ENCODE data around the gene SLC12A3.

SLC12A3 gene

DNA sequence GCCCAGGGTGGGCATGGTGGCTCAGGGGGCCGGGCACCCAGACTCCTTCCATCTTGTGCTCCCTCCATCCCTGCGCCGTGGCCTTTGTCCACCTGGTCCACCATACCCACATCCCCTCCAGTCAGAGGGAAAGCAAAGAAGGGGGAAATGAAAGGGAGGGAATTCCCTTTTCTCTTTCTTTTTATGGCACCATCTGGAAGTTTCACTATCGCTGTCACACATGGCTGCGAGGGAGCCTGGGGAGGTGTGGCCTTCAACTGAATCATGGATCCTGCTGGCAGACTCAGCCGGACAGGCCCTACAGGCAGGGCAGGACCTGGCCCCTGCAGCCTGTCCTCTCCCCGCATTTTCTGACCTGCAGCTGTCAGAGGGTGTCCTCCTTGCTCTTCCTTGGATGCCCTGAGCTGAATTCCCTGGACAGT, 6.2 kb downstream of the SLC12A3 start:
- no peak overlapping the region for H3K4me3 ChIP-seq (ENCODE audit: low read depth, low read length)
- in situ Hi-C loops (cut with HindIII; ENCODE audit: low sequenced_read_pairs): no loop called here
- TF ChIP-seq, protein P1, sequence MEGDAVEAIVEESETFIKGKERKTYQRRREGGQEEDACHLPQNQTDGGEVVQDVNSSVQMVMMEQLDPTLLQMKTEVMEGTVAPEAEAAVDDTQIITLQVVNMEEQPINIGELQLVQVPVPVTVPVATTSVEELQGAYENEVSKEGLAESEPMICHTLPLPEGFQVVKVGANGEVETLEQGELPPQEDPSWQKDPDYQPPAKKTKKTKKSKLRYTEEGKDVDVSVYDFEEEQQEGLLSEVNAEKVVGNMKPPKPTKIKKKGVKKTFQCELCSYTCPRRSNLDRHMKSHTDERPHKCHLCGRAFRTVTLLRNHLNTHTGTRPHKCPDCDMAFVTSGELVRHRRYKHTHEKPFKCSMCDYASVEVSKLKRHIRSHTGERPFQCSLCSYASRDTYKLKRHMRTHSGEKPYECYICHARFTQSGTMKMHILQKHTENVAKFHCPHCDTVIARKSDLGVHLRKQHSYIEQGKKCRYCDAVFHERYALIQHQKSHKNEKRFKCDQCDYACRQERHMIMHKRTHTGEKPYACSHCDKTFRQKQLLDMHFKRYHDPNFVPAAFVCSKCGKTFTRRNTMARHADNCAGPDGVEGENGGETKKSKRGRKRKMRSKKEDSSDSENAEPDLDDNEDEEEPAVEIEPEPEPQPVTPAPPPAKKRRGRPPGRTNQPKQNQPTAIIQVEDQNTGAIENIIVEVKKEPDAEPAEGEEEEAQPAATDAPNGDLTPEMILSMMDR (IDR thresholded peaks at IDR 0.05; ENCODE audit: low read depth, low read length, missing control alignments): no peak
- no peak for DNase-seq (ENCODE audit: low read depth)

DNA sequence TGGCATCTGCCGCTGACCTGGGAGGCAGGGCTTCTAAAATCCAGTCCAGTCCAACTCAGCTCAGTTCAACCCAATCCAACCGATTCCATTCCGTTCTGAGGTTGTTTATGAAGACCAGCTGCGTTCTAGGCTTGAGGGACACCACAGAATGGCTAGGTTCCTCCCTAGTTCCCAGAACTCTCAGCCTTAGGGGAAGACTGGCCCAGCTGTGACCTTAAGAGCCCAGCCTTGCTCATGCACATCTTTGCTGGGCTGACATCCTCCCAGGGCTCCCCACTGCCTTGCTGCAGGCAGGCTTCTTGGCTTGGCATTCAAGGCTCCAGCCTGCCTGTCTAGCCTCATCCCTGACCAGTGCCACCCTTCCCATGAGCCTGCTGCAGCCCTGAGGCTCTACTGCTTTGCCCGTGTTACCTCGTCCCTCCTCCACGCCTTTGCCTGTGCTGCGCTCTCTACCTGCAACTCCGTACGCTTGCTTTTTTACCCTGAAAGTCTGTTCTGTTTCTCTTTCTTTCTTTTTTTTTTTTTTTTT, 7.9 kb downstream of the SLC12A3 start:
- TF ChIP-seq, protein P1 (IDR thresholded peaks at IDR 0.05; ENCODE audit: low read depth, low read length, missing control alignments): no peak
- no peak for DNase-seq (ENCODE audit: low read depth)
- in situ Hi-C loops (cut with HindIII; ENCODE audit: low sequenced_read_pairs): no loop called here

DNA sequence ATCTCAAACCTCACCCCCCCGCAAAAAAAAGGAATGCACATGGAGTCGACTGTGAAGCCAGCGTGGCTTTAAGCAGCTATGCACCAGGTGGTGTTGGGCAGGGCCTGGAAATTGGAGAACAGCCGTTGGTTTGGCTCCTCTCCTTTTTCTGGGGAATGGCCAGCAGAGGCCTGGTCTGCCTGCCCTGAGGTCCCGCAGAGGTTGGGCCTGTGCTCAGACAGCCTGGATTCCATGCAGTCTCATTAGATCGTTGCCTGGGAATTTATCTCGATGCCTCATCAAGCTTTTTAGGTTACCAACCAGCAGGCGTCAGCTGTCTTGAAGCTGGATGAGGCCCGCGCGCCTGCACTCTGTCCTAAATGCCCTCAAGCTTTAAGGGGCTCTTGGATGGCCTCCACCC, 9.8 kb downstream of the SLC12A3 start:
- peak; percentile 31 for DNase-seq (ENCODE audit: low read depth)
- no peak overlapping the region for H3K4me3 ChIP-seq (ENCODE audit: low read depth, low read length)
- TF ChIP-seq, protein P1 (IDR thresholded peaks at IDR 0.05; ENCODE audit: low read depth, low read length, missing control alignments): no peak
- in situ Hi-C loops (cut with HindIII; ENCODE audit: low sequenced_read_pairs): no loop called here

More for the DNA sequence above, 7.9 kb downstream of the SLC12A3 start:
- H3K4me3 ChIP-seq (ENCODE audit: low read depth, low read length): no peak overlapping the region

DNA sequence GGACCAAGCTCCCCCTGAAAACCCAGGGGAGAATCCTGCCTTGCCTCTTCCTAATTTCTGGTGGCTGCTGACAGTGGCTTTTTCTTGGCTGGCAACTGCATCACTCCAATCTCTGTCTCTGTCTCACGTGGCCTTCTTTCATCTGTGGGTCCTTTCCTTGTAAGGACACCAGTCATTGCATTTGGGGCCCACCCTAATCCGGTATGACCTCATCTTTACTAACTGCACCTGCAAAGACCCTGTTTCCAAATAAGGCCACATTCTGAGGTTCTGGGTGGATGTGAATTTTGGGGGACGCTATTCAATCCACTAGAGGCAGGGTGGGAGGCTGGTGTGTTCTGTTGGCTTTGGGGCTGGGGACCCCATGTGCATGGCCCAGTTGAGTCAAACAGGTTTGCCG, 11.0 kb downstream of the SLC12A3 start:
- TF ChIP-seq, protein P1 (IDR thresholded peaks at IDR 0.05; ENCODE audit: low read depth, low read length, missing control alignments): no peak
- DNase-seq (ENCODE audit: low read depth): no peak
- in situ Hi-C loops (cut with HindIII; ENCODE audit: low sequenced_read_pairs): no loop called here
- H3K4me3 ChIP-seq (ENCODE audit: low read depth, low read length): no peak overlapping the region

DNA sequence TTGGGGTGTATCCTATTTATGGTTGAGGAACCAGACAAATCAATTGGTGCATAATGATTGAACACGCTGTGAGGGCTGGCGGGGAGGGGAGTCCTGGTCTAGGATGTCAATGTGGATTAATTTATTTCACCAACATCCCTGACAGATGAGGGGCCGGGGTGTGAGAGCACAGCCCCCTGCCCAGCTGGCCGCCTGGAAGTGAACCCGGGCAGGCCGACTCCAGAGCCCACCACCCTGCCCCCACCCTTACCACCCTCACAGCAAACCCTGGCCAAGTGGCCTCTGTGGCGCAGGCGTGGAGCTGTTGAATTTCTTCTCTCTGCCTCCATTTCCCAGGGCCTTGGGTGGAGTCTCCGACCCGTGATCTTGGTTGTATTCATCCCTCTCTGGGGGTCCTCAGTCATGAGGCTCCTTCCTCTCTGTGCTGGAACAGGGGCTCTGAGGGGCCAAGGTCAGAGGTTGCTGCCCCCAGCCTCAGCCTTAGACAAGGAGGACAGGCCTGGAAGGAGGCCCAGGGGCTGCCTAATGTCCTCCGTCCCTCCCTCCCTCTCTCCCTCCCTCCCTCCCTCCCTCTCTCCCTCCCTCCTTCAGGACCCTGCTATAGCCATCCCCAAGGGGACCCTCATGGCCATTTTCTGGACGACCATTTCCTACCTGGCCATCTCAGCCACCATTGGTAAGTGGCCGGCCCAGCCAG, 12.6 kb downstream of the SLC12A3 start:
- DNase-seq (ENCODE audit: low read depth): no peak
- no peak overlapping the region for H3K4me3 ChIP-seq (ENCODE audit: low read depth, low read length)
- in situ Hi-C loops (cut with HindIII; ENCODE audit: low sequenced_read_pairs): no loop called here
- TF ChIP-seq, protein P1 (IDR thresholded peaks at IDR 0.05; ENCODE audit: low read depth, low read length, missing control alignments): no peak

DNA sequence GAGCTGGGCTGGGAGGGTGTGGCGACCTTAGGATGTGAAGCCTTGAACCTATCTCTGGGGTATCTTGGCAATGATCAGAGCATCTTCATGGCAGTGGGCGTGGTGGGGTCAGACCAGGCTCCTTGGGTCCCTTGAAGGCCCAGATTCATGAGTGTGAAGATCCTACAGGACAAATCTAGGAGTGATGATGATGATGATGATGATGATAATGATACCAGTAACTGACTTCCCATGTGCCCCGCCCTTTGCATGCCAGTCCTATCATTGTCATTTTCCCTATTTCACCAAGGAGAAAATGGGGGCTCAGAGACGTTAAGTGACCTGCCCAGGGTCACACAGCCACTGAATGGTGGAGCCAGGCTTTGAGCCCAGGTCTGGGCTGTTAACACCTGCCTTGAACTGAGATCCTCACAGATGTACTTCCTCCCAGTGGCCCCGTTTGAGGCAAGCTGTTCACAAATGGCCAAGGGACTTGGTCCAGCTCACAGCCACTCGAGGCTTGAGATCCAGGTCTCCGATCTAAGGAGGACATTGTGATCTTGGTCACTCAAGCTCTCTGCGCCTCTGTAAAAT, 13.4 kb downstream of the SLC12A3 start:
- H3K4me3 ChIP-seq (ENCODE audit: low read depth, low read length): no peak overlapping the region
- in situ Hi-C loops (cut with HindIII; ENCODE audit: low sequenced_read_pairs): no loop called here
- TF ChIP-seq, protein P1 (IDR thresholded peaks at IDR 0.05; ENCODE audit: low read depth, low read length, missing control alignments): no peak
- no peak for DNase-seq (ENCODE audit: low read depth)

All from astrocyte of the cerebellum (primary cell).